ENCODE results near the gene TRPM5. TPM values are rescaled to one million over a fixed set of nuclear protein-coding genes. Genes with fewer than 3 reads are reported as not detected.

Gene TRPM5
- polyA plus RNA-seq, 3 donors, result 2.7 to 4.5 (median 3.5) TPM

GRCh38 chr11:2415171-2415570 lies 29.1 kb downstream of the TRPM5 start:
- DNase-seq (ENCODE audit: extremely low read depth in 1 of 11, low read depth in 9 of 11, low spot score in 4 of 11), result no peak

DNA sequence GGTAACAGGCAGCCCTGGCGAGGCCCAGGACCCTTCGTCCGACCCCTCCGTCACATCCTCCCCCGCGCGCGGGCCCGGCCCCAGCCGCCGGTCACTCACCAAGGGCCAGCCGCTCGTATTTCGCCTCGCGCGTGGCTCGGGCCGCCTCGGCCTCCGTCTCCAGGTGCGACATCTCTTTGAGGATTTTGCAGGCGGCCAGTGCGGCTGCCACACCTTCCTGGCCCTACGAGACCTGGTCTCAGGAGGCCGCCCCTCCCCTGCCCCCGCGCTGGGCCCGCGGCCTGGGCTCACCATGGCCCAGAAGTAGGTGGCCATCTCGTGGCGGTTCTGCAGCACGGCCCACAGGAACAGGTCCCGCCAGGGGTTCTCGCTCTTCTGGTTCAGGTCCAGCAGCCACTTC lies 29.7 kb downstream of the TRPM5 start:
- no peak for DNase-seq (ENCODE audit: extremely low read depth in 1 of 11, low read depth in 9 of 11, low spot score in 4 of 11)

GRCh38 chr11:2413742-2414579 lies 30.4 kb downstream of the TRPM5 start:
- no peak for DNase-seq (ENCODE audit: extremely low read depth in 1 of 11, low read depth in 9 of 11, low spot score in 4 of 11)

GRCh38 chr11:2412323-2412722 lies 32.0 kb downstream of the TRPM5 start:
- no peak for DNase-seq (ENCODE audit: extremely low read depth in 1 of 11, low read depth in 9 of 11, low spot score in 4 of 11)

GRCh38 chr11:2411446-2412305 lies 32.6 kb downstream of the TRPM5 start:
- DNase-seq (ENCODE audit: extremely low read depth in 1 of 11, low read depth in 9 of 11, low spot score in 4 of 11), result no peak

GRCh38 chr11:2410616-2411015 lies 33.7 kb downstream of the TRPM5 start:
- no peak for DNase-seq (ENCODE audit: extremely low read depth in 1 of 11, low read depth in 9 of 11, low spot score in 4 of 11)

DNA sequence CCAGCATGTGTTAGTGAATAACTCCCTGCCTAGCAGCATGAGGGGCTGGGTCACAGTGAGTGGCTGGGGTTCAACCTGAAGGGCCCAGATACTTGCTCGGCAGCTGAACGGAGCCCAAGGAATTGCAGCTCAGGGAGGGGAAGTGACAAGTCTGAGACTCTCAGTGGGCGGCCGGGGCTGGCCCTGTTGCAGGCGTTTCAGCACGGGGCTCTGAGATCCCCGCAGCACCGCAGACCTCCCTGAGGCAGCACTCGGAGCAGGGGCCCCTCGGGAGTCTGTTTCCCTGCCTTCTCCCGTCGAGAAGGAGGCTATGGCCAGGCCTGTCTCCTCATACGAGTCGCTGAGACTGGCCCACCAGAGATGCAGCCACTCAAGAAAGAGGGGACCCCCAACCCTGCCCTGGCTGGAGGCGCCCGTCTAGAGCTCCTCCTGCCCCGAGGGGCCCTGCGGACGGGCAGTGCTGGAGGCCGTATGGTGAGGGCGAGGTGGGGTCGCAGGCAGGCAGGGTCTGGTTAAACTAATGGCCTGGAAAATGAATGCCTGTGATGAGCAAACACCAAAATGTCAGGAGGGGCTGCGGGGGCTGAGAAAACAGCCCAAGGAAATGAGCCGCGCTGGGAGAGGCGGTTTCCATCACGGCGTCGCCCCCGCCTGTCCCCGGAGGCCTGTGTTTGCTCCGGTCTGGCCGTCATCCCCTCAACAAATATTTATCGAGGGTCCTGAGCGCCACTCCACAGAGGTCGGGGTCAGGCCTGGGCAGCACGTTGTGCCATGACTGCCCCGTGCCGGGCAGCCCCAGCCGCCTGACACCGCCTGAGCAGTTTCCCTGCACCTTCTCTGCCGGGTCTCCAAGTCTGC lies 34.5 kb downstream of the TRPM5 start:
- peak in 10 of 11 donors; percentile 53 to 76 (median 66) for DNase-seq (ENCODE audit: extremely low read depth in 1 of 11, low read depth in 9 of 11, low spot score in 4 of 11)

GRCh38 chr11:2409126-2409525 lies 35.2 kb downstream of the TRPM5 start:
- peak; percentile 74 to 93 (median 85) for DNase-seq (ENCODE audit: extremely low read depth in 1 of 11, low read depth in 9 of 11, low spot score in 4 of 11)

DNA sequence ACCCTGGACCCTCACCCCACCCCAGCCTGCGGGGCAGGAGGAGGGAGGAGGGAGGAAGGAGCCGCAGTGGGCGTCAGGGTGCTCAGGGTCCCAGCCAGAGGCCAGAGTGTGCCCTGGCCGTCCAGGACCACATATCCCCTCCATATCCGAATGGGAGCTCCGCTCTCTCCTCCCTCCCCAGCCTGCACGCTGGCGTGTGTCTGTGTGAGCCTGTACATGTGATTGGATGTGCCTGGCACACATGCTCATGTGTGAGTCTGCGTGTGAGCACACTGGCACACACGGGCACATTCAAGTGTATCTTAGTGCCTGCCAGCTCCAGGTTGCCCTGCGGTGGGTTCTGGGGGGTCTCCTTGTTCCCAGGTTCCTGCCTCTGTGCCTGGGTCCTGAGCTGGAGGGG lies 35.6 kb downstream of the TRPM5 start:
- DNase-seq (ENCODE audit: extremely low read depth in 1 of 11, low read depth in 9 of 11, low spot score in 4 of 11), result peak in 1 of 11 donors; percentile 39

- DNase-seq (ENCODE audit: extremely low read depth in 1 of 11, low read depth in 9 of 11, low spot score in 4 of 11), result no peak
These were observed 37.4 kb downstream of the TRPM5 start for GRCh38 chr11:2406878-2407410.

- peak in 6 of 11 donors; percentile 36 to 69 (median 64) for DNase-seq (ENCODE audit: extremely low read depth in 1 of 11, low read depth in 9 of 11, low spot score in 4 of 11)
These were observed 37.9 kb downstream of the TRPM5 start for GRCh38 chr11:2406451-2406850.

DNA sequence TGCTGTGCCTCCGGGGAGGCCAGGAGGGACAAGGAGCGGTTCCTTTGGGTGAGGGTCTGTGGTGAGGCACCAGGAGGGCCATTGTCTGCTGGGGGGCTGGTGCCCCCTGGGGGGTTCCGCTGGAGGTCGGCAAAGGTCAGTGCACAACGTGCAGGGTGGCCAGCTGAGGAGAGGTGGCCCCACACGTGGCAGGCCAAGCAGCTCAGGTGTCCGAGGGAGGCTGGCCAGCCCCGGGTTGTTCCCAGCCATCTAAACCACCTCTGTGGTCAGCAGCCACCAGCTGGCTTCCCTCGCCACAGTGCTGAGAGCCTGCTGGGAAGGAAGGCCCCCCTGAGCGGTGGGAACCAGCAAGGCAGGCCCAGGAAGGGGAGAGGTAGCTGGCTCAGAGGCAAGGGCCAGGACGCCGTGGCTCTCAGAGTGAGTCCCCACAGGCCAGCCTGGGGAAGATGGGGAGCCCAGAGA lies 39.5 kb downstream of the TRPM5 start:
- DNase-seq (ENCODE audit: extremely low read depth in 1 of 11, low read depth in 9 of 11, low spot score in 4 of 11), result no peak

DNA sequence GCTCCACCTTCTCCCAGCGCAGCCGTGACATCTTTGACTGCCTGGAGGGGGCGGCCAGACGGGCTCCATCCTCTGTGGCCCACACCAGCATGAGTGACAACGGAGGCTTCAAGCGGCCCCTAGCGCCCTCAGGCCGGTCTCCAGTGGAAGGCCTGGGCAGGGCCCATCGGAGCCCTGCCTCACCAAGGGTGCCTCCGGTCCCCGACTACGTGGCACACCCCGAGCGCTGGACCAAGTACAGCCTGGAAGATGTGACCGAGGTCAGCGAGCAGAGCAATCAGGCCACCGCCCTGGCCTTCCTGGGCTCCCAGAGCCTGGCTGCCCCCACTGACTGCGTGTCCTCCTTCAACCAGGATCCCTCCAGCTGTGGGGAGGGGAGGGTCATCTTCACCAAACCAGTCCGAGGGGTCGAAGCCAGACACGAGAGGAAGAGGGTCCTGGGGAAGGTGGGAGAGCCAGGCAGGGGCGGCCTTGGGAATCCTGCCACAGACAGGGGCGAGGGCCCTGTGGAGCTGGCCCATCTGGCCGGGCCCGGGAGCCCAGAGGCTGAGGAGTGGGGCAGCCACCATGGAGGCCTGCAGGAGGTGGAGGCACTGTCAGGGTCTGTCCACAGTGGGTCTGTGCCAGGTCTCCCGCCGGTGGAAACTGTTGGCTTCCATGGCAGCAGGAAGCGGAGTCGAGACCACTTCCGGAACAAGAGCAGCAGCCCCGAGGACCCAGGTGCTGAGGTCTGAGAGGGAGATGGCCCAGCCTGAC lies 41.2 kb downstream of the TRPM5 start:
- no peak for DNase-seq (ENCODE audit: extremely low read depth in 1 of 11, low read depth in 9 of 11, low spot score in 4 of 11)

- DNase-seq (ENCODE audit: extremely low read depth in 1 of 11, low read depth in 9 of 11, low spot score in 4 of 11), result no peak
These were observed 42.2 kb downstream of the TRPM5 start for GRCh38 chr11:2402106-2402505.

DNA sequence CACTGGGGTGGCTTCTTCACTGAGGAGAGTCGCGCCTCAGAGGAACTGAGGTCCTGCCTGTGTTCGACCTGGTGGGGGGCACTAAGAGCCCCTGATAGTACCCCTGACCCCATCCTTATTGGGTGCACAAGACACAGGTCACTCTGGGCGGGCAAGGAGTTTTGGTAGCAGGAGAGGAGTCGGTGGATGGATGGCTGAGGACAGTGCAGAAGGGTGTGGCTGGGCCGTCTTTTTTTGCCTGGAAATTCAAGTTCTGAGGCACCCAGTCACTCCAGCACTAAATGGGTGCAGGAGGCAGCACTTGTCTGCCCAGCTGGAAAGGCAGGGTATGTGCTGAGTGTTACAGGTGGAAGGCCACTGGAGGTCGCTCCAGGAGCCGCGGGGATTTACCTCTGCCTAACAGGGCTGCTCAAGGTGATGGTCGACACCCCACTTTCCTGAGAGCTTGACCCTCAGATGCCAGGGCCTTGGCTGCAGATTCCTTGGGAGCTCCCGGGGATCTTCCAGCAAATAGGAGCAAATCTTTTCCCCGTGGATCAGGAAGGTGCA lies 42.8 kb downstream of the TRPM5 start:
- no peak for DNase-seq (ENCODE audit: extremely low read depth in 1 of 11, low read depth in 9 of 11, low spot score in 4 of 11)

GRCh38 chr11:2400762-2401435 lies 43.4 kb downstream of the TRPM5 start:
- DNase-seq (ENCODE audit: extremely low read depth in 1 of 11, low read depth in 9 of 11, low spot score in 4 of 11), result no peak

GRCh38 chr11:2400069-2400761 lies 44.1 kb downstream of the TRPM5 start, which contains the start of gene TSSC4:
TSS of gene TSSC4 (plus strand) at chr11:2400750. CDS start at chr11:2402634, 1,884 bp downstream.
- DNase-seq (ENCODE audit: extremely low read depth in 1 of 11, low read depth in 9 of 11, low spot score in 4 of 11), result peak; percentile 99 to 100 (median 100)

Measured in renal cortex interstitium (tissue), 11 donors.